Lower leg skin (tissue), 4 donors: ENCODE measurements around the gene SMOC2. TPM values are rescaled to one million over a fixed set of nuclear protein-coding genes. Genes with fewer than 3 reads are reported as not detected.
A peak's percentile ranks its signal among the peaks of the same experiment; 100 is the strongest.

ENCODE experiments used
- DNase-seq, 2 donors: peaks; one replicate each; pipeline ENCODE4 v3.0.0-alpha.2; 2019; ENCODE audit warnings: low spot score in 2 of 2
- H3K4me3 ChIP-seq: fragments of 200-600 bp; sonication (generic); 2 replicates; pipeline ENCODE4 v1.5.1; 2017; ENCODE audit warnings: mild to moderate bottlenecking, low read depth; ENCODE audit not compliant: poor library complexity, severe bottlenecking
- POLR2A ChIP-seq, 2 donors: fragments of 450-650 bp; IDR thresholded peaks; one replicate each; pipeline ENCODE4 v1.6.1; 2016 to 2017; ENCODE audit warnings: antibody characterized with exemption in 2 of 2, mild to moderate bottlenecking in 1 of 2, moderate library complexity in 1 of 2
- WGBS, 2 donors: methylation state at CpG; one replicate each; pipeline ENCODE4 v1.1.5; 2018; 5-methylcytosine and 5-hydroxymethylcytosine counted together
- intact Hi-C: fragments of 100-400 bp; cut with DNase I; formaldehyde crosslinking; loops from one replicate; pipeline ENCODE4 v1.15.0; 2023; ENCODE audit warnings: low total_unique reads
- total RNA-seq, 4 donors: library from RNA; depleted of rRNA; stranded (reverse); fragments of >200 nt; gene quantifications; one replicate each; pipeline ENCODE4 v1.1.0, GENCODE V29; 2016
- TF ChIP-seq, protein P1 (sequence below), 3 donors: fragments of 450-650 bp; IDR thresholded peaks; one replicate each; pipeline ENCODE4 v1.5.1; 2016; ENCODE audit warnings: antibody characterized with exemption in 3 of 3, mild to moderate bottlenecking in 3 of 3, moderate library complexity in 2 of 3

Gene SMOC2
- total RNA-seq, 4 donors from 2014 or later = 12.5 to 26.1 (median 13.0) TPM

DNA sequence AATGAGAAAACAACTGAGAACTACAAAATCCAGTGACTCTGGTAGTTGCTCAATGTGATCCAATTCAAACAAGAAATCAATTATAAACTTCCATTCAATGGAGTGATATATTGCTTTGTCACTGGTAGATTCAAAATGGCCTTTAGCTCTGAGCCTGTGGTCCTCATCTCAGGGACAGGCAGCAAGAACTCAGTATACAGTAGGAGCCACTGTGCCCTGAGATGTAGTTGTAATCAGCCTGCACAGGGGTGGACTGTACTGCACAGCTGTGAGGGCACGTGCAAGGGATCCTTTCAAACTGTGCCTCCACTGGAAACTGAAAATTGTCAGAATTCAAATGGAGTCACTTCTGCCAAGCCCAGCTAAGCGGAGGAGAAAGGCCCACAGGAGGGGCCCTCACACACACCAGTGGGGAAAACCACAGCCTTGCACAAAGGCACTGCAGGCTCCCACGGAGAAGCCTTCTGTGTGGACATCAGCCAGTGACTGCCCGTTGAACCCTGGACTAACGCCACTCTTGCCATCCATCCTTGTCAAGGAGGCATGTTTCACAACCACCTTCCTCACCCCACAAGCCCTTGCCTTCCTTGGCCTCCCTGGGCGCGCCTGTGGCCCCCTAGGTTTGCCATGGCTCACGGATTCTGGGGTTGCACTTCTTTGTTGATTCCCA is 186.7 kb downstream of the SMOC2 start:
- WGBS, 2 donors = 87 to 91% methylated on average over 8 of the region's 8 CpGs
- intact Hi-C loops = no loop called here
- H3K4me3 ChIP-seq = no peak overlapping the region
- DNase-seq = no peak
- no peak for TF ChIP-seq POLR2A (IDR thresholded peaks at IDR 0.05)
- TF ChIP-seq, protein P1, sequence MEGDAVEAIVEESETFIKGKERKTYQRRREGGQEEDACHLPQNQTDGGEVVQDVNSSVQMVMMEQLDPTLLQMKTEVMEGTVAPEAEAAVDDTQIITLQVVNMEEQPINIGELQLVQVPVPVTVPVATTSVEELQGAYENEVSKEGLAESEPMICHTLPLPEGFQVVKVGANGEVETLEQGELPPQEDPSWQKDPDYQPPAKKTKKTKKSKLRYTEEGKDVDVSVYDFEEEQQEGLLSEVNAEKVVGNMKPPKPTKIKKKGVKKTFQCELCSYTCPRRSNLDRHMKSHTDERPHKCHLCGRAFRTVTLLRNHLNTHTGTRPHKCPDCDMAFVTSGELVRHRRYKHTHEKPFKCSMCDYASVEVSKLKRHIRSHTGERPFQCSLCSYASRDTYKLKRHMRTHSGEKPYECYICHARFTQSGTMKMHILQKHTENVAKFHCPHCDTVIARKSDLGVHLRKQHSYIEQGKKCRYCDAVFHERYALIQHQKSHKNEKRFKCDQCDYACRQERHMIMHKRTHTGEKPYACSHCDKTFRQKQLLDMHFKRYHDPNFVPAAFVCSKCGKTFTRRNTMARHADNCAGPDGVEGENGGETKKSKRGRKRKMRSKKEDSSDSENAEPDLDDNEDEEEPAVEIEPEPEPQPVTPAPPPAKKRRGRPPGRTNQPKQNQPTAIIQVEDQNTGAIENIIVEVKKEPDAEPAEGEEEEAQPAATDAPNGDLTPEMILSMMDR (IDR thresholded peaks at IDR 0.05) = no peak

DNA sequence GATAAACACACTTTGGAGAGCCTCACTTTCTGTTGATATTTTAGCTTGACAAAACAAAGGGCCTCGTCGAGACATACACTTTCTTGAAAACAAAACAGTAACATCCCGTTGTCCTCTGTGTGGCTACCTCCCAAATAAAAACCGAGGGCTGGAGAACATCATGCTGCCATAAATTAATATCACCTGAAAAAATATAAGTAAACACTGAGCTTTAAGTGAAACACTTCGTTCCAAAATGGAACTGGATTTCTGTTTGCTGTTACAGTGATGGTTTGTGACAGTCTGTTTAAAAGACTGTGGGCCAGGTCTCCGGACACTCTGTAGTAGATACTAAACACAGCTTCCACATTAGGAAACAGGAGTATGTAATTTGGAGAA is 187.2 kb downstream of the SMOC2 start:
- no peak for TF ChIP-seq POLR2A (IDR thresholded peaks at IDR 0.05)
- TF ChIP-seq, protein P1 (IDR thresholded peaks at IDR 0.05) = no peak
- intact Hi-C loops = no loop called here
- H3K4me3 ChIP-seq = no peak overlapping the region
- WGBS, 2 donors = 83 to 89% methylated on average over 6 of the region's 6 CpGs
- DNase-seq = no peak

DNA sequence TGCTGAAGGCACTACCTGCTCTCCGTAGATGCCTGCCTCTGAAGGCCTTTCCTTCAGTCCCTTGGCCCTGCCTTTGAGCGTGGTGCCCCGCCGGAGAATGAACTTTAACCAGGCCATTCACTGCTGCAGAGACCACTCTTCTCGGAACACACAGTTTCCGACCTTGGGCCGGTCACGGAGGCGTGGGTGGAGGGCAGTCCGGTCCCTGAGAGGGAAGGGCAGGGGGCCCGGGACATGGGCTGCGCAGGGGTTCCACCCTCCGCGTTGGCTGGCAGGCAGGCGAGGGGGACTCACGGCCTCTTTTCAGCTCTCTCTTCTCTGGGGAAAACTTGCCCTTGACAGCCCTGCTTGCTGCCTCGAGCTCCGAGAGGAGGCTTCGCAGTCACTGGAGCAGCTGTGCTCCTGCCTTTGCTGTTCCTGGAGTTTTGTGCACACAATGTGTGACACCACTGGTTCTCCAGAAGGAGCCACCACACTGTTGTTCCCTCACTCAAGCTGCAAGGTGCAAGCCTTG is 187.8 kb downstream of the SMOC2 start:
- no peak for TF ChIP-seq POLR2A (IDR thresholded peaks at IDR 0.05)
- TF ChIP-seq, protein P1 (IDR thresholded peaks at IDR 0.05) = no peak
- peak in 1 of 2 donors; percentile 54 for DNase-seq
- no peak overlapping the region for H3K4me3 ChIP-seq
- 88 to 93% methylated on average over 19 of the region's 19 CpGs for WGBS, 2 donors
- intact Hi-C loops = no loop called here

DNA sequence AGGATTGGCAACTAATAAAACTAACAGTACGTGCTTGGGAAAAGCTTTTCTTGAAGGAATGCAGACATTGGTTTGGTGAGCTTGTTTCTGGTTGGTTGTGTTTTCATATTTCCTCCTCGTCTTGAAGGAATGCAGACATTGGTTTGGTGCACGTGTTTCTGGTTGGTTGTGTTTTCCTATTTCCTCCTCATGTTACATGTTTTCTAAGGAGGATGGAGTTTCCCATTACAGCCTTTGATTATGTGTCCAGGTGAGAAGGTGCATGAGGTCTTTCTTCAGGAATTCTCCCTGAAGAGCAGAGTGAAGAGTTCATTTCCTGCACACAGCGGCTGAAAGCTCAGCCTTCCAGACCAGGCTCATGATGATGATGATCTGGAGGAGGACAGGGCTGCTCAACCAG is 190.6 kb downstream of the SMOC2 start:
- DNase-seq = no peak
- H3K4me3 ChIP-seq = no peak overlapping the region
- TF ChIP-seq POLR2A (IDR thresholded peaks at IDR 0.05) = no peak
- TF ChIP-seq, protein P1 (IDR thresholded peaks at IDR 0.05) = no peak
- 76 to 81% methylated on average over 4 of the region's 4 CpGs for WGBS, 2 donors
- intact Hi-C loops = no loop called here

DNA sequence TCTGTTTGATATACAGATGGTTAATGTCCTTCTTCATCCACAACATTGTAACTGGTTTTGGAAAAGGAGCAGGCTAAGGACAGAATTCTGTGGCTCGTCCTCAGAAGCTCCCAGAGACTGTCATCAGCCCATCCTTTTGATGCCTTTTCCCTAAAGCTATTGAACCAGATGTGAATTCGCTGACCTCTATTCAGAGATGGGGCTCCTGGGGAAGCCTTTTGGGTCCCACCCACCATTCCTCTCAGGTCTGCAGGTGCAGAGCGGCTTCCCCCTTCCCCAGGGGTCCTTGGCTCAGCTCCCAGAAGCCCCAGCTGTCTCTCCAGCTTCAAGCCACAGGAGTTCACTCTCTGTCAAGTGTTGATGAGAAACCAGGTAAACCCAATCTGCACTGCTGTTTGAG is 191.7 kb downstream of the SMOC2 start:
- 85 to 90% methylated on average over 3 of the region's 3 CpGs for WGBS, 2 donors
- intact Hi-C loops = no loop called here

More for the DNA sequence above, 191.7 kb downstream of the SMOC2 start:
- no peak for TF ChIP-seq POLR2A (IDR thresholded peaks at IDR 0.05)
- TF ChIP-seq, protein P1 (IDR thresholded peaks at IDR 0.05) = no peak
- no peak overlapping the region for H3K4me3 ChIP-seq
- no peak for DNase-seq
